Mesendoderm (in vitro differentiated cells): ENCODE measurements around the gene KBTBD8.

Source experiments
- DNase-seq: peaks from one replicate; pipeline ENCODE4 v3.0.0; 2013
- H2AK5ac ChIP-seq: 2 replicates; pipeline ENCODE4 v1.6.1; 2013; ENCODE audit warnings: low read length, inconsistent platforms
- H2BK120ac ChIP-seq: 2 replicates; pipeline ENCODE4 v1.6.1; 2013; ENCODE audit warnings: low read depth, mild to moderate bottlenecking, low read length, moderate library complexity, mixed read lengths
- H2BK15ac ChIP-seq: replicated peaks from 2 replicates; pipeline ENCODE4 v1.6.1; 2013; ENCODE audit warnings: low read depth, mild to moderate bottlenecking, moderate library complexity
- H2BK5ac ChIP-seq: 2 replicates; pipeline ENCODE4 v1.6.1; 2013; ENCODE audit warnings: low read length, inconsistent platforms
- H3K18ac ChIP-seq: 2 replicates; pipeline ENCODE4 v1.6.1; 2013; ENCODE audit warnings: mild to moderate bottlenecking, low read length, mixed read lengths
- H3K23ac ChIP-seq: one replicate; pipeline ENCODE4 v1.6.1; 2013; ENCODE audit warnings: low read length
- H3K27ac ChIP-seq: 2 replicates; pipeline ENCODE4 v1.5.1; 2013; ENCODE audit warnings: low read depth, mild to moderate bottlenecking, inconsistent platforms, low read length, moderate library complexity
- H3K27me3 ChIP-seq: 2 replicates; pipeline ENCODE4 v1.6.1; 2013; ENCODE audit warnings: low read length, control low read depth, mild to moderate bottlenecking, inconsistent platforms; ENCODE audit not compliant: insufficient read depth, poor library complexity
- H3K36me3 ChIP-seq: 2 replicates; pipeline ENCODE4 v1.6.1; 2013; ENCODE audit warnings: low read length, inconsistent platforms; ENCODE audit not compliant: control insufficient read depth, insufficient read depth
- H3K4ac ChIP-seq: one replicate; pipeline ENCODE4 v1.6.1; 2013; ENCODE audit warnings: low read depth, mild to moderate bottlenecking, low read length, moderate library complexity
- H3K4me1 ChIP-seq: 2 replicates; pipeline ENCODE4 v1.6.1; 2013; ENCODE audit warnings: low read depth, low read length, inconsistent platforms; ENCODE audit not compliant: control insufficient read depth
- H3K4me2 ChIP-seq: 2 replicates; pipeline ENCODE4 v1.6.1; 2013; ENCODE audit warnings: low read length
- H3K4me3 ChIP-seq: 2 replicates; pipeline ENCODE4 v1.5.1; 2013; ENCODE audit warnings: mild to moderate bottlenecking, low read length
- H3K56ac ChIP-seq: one replicate; pipeline ENCODE4 v1.6.1; 2013; ENCODE audit warnings: low read length
- H3K79me1 ChIP-seq: 2 replicates; pipeline ENCODE4 v1.6.1; 2013; ENCODE audit warnings: low read length, inconsistent platforms
- H3K79me2 ChIP-seq: 2 replicates; pipeline ENCODE4 v1.6.1; 2013; ENCODE audit warnings: mild to moderate bottlenecking, low read length; ENCODE audit not compliant: control insufficient read depth, insufficient read depth
- H3K9ac ChIP-seq: 2 replicates; pipeline ENCODE4 v1.6.1; 2013; ENCODE audit warnings: low read length, inconsistent platforms
- H4K5ac ChIP-seq: one replicate; pipeline ENCODE4 v1.6.1; 2013; ENCODE audit warnings: low read length
- H4K8ac ChIP-seq: one replicate; pipeline ENCODE4 v1.6.1; 2013; ENCODE audit warnings: low read depth, mild to moderate bottlenecking, control low read depth, low read length, moderate library complexity
- WGBS: extraction: QIAGEN DNeasy Blood & Tissue Kit; methylation state at CpG from one replicate; pipeline ENCODE4 v1.1.7; 2013; ENCODE audit warnings: low lambda C conversion rate, missing lambda C conversion rate; ENCODE audit not compliant: insufficient coverage; ENCODE audit errors: extremely low coverage; 5-methylcytosine and 5-hydroxymethylcytosine counted together

KBTBD8 gene

DNA sequence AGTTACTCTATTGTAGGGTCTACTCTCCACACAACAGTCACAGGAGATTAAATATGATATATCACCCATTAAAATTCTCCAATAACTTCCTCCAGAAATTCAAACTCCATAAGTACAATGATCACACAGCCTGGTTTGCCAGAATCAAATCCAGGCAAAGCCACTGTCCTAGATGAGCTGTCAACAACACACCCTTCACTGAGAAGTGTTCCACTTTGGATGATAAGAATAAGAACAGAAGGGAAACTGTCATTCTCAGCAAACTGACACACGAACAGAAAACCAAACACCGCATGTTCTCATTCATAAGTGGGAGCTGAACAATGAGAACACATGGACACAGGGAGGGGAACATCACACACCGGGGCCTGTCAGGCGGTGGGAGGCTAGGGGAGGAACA lies 41.4 kb upstream of the KBTBD8 start:
- Histone ChIP-seq H2BK15ac (no peak overlapping the region), H3K27ac (no peak overlapping the region), H2BK5ac (no peak overlapping the region), H3K79me2 (no peaks in the 10 kb centered on the region), H3K4me1 (no peaks in the 10 kb centered on the region), H3K27me3 (no peaks in the 10 kb centered on the region), H3K4ac (no peak overlapping the region), H3K56ac (no peak overlapping the region), H3K36me3 (no peaks in the 10 kb centered on the region), H4K5ac (no peak overlapping the region), H3K4me3 (no peak overlapping the region), H3K23ac (no peak overlapping the region), H2AK5ac (no peak overlapping the region), H3K18ac (no peak overlapping the region), H3K9ac (no peak overlapping the region), H3K4me2 (no peak overlapping the region), H3K79me1 (no peaks in the 10 kb centered on the region), H2BK120ac (no peak overlapping the region), H4K8ac (no peak overlapping the region)
- WGBS, result no CpG with 5 or more reads among the region's 4 CpGs
- DNase-seq, result no peak

DNA sequence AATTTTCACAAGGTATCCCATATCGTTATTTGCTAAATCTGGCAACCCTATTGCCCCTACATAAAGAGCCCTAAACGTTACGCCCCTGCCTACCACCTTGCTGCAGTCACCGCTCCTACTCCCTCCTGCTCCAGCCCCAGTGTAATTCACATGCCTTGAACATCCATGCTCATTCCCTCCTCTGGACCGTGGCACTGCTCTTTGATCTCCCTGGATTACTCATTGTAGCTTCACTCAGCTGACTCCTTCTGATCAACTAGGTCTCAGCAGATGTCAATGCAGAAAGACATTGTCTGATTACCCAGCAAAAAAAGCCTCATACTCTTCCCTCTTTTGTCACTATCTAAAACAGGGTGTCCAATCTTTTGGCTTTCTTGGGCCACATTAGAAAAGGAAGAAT lies 40.7 kb upstream of the KBTBD8 start:
- no peak overlapping the region for H4K8ac ChIP-seq
- H3K27me3 ChIP-seq, result no peaks in the 10 kb centered on the region
- no peak overlapping the region for H3K4me2 ChIP-seq
- H2BK5ac ChIP-seq, result no peak overlapping the region
- H4K5ac ChIP-seq, result no peak overlapping the region
- H3K18ac ChIP-seq, result no peak overlapping the region
- no peak overlapping the region for H3K23ac ChIP-seq
- WGBS, result no CpG with 5 or more reads among the region's 5 CpGs
- H3K4me3 ChIP-seq, result no peak overlapping the region
- H3K4ac ChIP-seq, result no peak overlapping the region
- H3K79me2 ChIP-seq, result no peaks in the 10 kb centered on the region
- H3K36me3 ChIP-seq, result no peaks in the 10 kb centered on the region
- H3K9ac ChIP-seq, result no peak overlapping the region
- no peak for DNase-seq
- H2AK5ac ChIP-seq, result no peak overlapping the region
- H2BK15ac ChIP-seq, result no peak overlapping the region
- no peak overlapping the region for H3K27ac ChIP-seq
- no peak overlapping the region for H2BK120ac ChIP-seq
- no peak overlapping the region for H3K56ac ChIP-seq
- H3K79me1 ChIP-seq, result no peaks in the 10 kb centered on the region
- no peaks in the 10 kb centered on the region for H3K4me1 ChIP-seq

GRCh38 chr3:66958067-66958466 lies 40.0 kb upstream of the KBTBD8 start:
- Histone ChIP-seq H3K4me1 (no peaks in the 10 kb centered on the region), H3K27ac (no peak overlapping the region), H3K4ac (no peak overlapping the region), H2BK5ac (no peak overlapping the region), H2AK5ac (no peak overlapping the region), H2BK120ac (no peak overlapping the region), H3K23ac (no peak overlapping the region), H4K5ac (no peak overlapping the region), H4K8ac (no peak overlapping the region), H3K9ac (no peak overlapping the region), H3K27me3 (no peaks in the 10 kb centered on the region), H3K36me3 (no peaks in the 10 kb centered on the region), H3K4me3 (no peak overlapping the region), H2BK15ac (no peak overlapping the region), H3K4me2 (no peak overlapping the region), H3K79me2 (no peaks in the 10 kb centered on the region), H3K18ac (no peak overlapping the region), H3K56ac (no peak overlapping the region), H3K79me1 (no peaks in the 10 kb centered on the region)
- no CpG with 5 or more reads among the region's 1 CpG for WGBS
- DNase-seq, result no peak

DNA sequence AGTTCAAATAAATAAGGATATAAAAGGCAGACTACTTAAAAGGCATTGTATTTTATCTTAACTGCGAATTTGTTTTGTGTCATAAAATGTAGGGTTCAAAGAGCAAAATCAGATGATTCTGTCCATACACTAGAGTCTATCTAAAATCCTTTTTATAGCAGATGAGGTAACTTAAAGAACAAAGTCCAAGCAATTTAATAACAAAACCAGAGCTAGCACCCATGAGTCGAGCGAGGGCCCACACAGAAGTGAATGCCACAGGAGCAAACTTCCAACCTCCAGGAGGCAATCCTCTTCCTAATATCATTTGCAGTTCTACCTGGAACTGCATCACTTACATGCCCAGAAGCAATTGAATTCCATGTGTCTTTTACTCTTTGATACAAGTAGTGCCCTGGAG lies 35.4 kb upstream of the KBTBD8 start:
- H2BK5ac ChIP-seq, result no peak overlapping the region
- no peak overlapping the region for H3K4me2 ChIP-seq
- H3K18ac ChIP-seq, result no peak overlapping the region
- H3K4me1 ChIP-seq, result no peaks in the 10 kb centered on the region
- H2BK120ac ChIP-seq, result no peak overlapping the region
- H2BK15ac ChIP-seq, result no peak overlapping the region
- no peaks in the 10 kb centered on the region for H3K36me3 ChIP-seq
- no peak overlapping the region for H3K9ac ChIP-seq
- H3K56ac ChIP-seq, result no peak overlapping the region
- no peak overlapping the region for H3K4ac ChIP-seq
- H4K8ac ChIP-seq, result no peak overlapping the region
- H3K4me3 ChIP-seq, result no peak overlapping the region
- H4K5ac ChIP-seq, result no peak overlapping the region
- no peaks in the 10 kb centered on the region for H3K79me1 ChIP-seq
- no peak overlapping the region for H3K27ac ChIP-seq
- WGBS, result no CpG with 5 or more reads among the region's 3 CpGs
- no peaks in the 10 kb centered on the region for H3K79me2 ChIP-seq
- no peaks in the 10 kb centered on the region for H3K27me3 ChIP-seq
- H2AK5ac ChIP-seq, result no peak overlapping the region
- no peak for DNase-seq
- no peak overlapping the region for H3K23ac ChIP-seq

GRCh38 chr3:66971245-66971644 lies 26.9 kb upstream of the KBTBD8 start:
- Histone ChIP-seq H3K56ac (no peak overlapping the region), H3K4me3 (no peak overlapping the region), H4K8ac (no peak overlapping the region), H2BK15ac (peak overlapping the region; percentile 92), H3K18ac (no peak overlapping the region), H3K4me2 (no peak overlapping the region), H3K4me1 (peaks cover 1% of the 10 kb centered on the region), H3K9ac (no peak overlapping the region), H3K23ac (no peak overlapping the region), H4K5ac (no peak overlapping the region), H2BK120ac (no peak overlapping the region), H3K36me3 (no peaks in the 10 kb centered on the region), H2AK5ac (no peak overlapping the region), H3K79me1 (no peaks in the 10 kb centered on the region), H3K27ac (no peak overlapping the region), H3K79me2 (no peaks in the 10 kb centered on the region), H3K4ac (no peak overlapping the region), H2BK5ac (no peak overlapping the region), H3K27me3 (no peaks in the 10 kb centered on the region)
- no CpG with 5 or more reads among the region's 3 CpGs for WGBS
- DNase-seq, result no peak

GRCh38 chr3:66971891-66972551 lies 26.1 kb upstream of the KBTBD8 start:
- no peaks in the 10 kb centered on the region for H3K27me3 ChIP-seq
- H3K23ac ChIP-seq, result no peak overlapping the region
- no peak overlapping the region for H4K8ac ChIP-seq
- WGBS, result no CpG with 5 or more reads among the region's 22 CpGs
- no peaks in the 10 kb centered on the region for H3K79me2 ChIP-seq
- H3K79me1 ChIP-seq, result no peaks in the 10 kb centered on the region
- peak; percentile 93 for DNase-seq
- H3K4me3 ChIP-seq, result no peak overlapping the region
- no peak overlapping the region for H2BK15ac ChIP-seq
- H3K9ac ChIP-seq, result no peak overlapping the region
- H4K5ac ChIP-seq, result no peak overlapping the region
- peak overlapping the region; percentile 18 for H3K27ac ChIP-seq
- H3K36me3 ChIP-seq, result no peaks in the 10 kb centered on the region
- H2BK120ac ChIP-seq, result no peak overlapping the region
- H3K4me1 ChIP-seq, result peaks cover 1% of the 10 kb centered on the region
- H3K4ac ChIP-seq, result no peak overlapping the region
- H3K56ac ChIP-seq, result peak overlapping the region; percentile 54
- no peak overlapping the region for H2BK5ac ChIP-seq
- peak overlapping the region; percentile 5 for H3K4me2 ChIP-seq
- H3K18ac ChIP-seq, result no peak overlapping the region
- H2AK5ac ChIP-seq, result no peak overlapping the region
